ENCODE measurements around the gene FGF12.

DNA sequence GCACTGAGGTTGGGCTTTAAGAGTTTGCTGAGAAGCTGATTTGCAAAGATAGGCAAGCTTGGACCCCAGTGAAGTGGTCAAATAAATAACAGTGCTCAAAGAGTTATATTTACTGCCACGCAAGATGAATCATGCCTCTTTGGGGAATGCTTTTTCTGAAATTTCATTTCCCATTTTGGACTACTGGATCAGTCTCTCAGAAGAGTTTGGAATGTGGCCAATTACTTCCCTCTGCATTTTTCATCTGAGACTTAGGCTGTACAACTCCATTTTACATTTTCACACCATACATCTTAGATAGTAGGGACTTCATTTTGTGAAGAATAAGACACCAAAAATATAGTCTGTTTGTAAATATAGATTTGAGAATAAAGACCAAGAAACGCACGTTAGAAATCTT lies 419.7 kb downstream of the FGF12 start:
- TF ChIP-seq, protein P1, sequence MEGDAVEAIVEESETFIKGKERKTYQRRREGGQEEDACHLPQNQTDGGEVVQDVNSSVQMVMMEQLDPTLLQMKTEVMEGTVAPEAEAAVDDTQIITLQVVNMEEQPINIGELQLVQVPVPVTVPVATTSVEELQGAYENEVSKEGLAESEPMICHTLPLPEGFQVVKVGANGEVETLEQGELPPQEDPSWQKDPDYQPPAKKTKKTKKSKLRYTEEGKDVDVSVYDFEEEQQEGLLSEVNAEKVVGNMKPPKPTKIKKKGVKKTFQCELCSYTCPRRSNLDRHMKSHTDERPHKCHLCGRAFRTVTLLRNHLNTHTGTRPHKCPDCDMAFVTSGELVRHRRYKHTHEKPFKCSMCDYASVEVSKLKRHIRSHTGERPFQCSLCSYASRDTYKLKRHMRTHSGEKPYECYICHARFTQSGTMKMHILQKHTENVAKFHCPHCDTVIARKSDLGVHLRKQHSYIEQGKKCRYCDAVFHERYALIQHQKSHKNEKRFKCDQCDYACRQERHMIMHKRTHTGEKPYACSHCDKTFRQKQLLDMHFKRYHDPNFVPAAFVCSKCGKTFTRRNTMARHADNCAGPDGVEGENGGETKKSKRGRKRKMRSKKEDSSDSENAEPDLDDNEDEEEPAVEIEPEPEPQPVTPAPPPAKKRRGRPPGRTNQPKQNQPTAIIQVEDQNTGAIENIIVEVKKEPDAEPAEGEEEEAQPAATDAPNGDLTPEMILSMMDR (IDR thresholded peaks at IDR 0.05): no peak
- no peak for TF ChIP-seq EZH2 (IDR thresholded peaks at IDR 0.05)
- no peak for TF ChIP-seq EZH2phosphoT487 (IDR thresholded peaks at IDR 0.05)
